NK-92 treated with Interleukin-12 subunit alpha and Interleukin-12 subunit beta, amount 100 ng/mL, for 24 hours (cell line): ENCODE data around the gene PLK5.
A peak's percentile ranks its signal among the peaks of the same experiment; 100 is the strongest.
"Not testable (repeated sequence)": the region's sequence is repeated elsewhere in the genome, so short reads cannot be mapped to it uniquely, and the experiment has no call there.

Source experiments
- DNase-seq: peaks from one replicate; lab custom pipeline; 2025; lab: John Stamatoyannopoulos, UW

PLK5 gene

DNA sequence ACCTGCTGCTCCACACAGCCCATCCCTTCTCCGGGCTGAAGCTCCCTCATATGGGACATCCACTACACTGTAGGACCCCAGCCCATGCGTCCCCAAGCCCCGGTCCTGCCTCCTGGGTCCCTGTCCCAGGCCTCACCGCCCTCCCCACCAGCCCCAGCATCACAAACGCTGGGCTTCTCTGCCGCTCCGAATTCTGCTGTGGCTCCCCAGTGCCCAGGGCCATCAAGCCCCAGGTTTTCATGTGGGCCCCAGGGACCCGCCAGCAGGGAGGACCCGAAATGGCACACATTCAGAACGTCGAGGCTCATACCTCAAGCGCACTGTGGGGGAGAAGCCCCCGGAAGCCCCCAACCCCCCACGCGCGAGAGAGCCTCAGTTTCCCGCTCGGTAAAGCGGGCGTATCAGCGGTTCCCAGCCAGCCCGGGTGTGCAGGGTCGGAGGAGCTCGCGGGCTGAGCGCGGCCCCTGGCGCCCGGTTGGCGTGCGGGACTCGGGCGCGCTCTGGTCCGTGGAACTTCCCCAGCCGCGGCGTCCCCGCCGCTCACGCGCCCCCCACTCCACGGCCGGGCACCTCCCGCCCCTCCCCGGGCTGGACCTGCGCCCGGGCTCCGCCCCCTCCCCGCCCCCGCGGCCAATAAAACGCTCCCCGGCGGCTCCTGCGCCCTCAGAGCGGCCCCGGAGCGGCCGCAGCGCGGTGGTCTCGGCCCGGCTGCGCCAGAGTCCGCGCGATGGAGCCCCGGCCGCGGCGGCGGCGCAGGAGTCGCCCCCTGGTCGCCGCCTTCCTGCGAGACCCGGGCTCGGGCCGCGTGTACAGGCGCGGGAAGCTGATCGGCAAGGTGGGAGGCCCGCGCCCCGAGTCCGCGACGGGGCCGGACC, at the start of gene PLK5:
TSS of gene PLK5 (plus strand) at position 666 of the 875 bp plus-strand sequence. CDS start 2,920 bp downstream, outside the sequence.
- no peak for DNase-seq

- DNase-seq = no peak
Measured at GRCh38 chr19:1474765-1475351, 49.0 kb upstream of the PLK5 start.

- DNase-seq = no peak
Measured at GRCh38 chr19:1475751-1476437, 48.0 kb upstream of the PLK5 start.

GRCh38 chr19:1477056-1477455, 46.8 kb upstream of the PLK5 start:
- not testable (repeated sequence) for DNase-seq

GRCh38 chr19:1478934-1479707, 44.8 kb upstream of the PLK5 start, which contains the start of gene C19orf25:
Gene C19orf25, minus strand, starts transcription at chr19:1479215. Its CDS starts 312 bp downstream, at chr19:1478903.
- DNase-seq = peak; percentile 89

- no peak for DNase-seq
Measured at GRCh38 chr19:1481224-1481892, 42.5 kb upstream of the PLK5 start.

DNA sequence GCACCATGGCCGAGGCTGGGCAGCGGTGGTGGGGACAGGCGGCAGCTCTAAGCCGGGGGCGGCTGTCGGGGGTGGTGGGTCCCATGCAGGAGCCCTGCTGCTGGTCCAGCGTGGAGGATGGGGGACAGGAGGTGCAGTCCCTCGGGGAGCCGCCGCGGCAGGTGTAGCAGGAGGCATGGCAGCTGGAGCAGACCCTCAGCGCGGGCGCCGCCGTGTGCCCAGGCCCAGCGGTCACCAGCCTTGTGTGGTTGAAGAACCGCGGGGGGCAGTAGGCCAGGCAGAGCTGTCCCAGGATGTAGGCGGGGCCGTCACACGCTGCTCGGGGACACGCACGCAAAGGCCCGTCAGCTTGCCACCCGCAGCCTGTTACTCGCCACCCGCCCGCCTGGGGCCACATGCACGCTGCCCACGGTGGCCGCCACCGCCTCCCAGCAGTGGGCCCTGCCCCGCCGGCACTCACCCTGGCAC, 42.0 kb upstream of the PLK5 start:
- no peak for DNase-seq

DNA sequence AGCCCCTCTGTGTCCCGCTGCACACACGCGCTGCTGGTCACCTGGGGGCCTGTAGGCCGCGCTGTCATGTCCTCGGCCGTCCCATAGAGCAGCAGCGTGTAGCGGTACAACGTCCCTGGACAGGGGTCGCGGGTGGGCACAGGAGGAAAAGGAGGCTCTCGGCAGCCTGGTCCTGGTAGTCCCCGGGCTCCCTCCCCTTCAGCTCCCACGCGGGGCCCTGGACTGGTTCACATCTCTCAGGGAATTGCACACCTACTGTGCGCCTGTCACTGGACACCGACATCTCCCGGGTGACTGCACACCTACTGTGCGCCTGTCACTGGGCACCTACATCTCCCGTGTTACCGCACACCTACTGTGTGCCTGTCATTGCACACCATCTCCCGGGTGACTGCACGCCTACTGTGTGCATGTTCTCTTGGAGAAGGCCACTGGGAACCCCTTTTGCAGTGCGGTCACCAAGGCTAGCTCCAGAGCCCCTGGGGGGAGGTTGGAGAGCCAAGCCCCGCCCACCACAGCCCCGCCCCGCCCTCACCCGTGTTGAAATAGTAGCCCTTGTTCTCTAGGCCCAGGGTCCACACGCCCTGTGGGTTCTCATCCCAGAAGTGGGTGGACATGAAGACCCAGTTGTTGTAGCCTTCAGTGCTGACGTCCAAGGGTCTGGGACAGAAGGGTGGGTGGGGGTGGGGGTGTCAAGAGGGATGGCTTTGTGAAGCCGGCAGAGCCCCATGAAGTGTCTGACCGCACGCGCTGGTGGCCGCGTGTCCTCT, 41.3 kb upstream of the PLK5 start:
- no peak for DNase-seq

DNA sequence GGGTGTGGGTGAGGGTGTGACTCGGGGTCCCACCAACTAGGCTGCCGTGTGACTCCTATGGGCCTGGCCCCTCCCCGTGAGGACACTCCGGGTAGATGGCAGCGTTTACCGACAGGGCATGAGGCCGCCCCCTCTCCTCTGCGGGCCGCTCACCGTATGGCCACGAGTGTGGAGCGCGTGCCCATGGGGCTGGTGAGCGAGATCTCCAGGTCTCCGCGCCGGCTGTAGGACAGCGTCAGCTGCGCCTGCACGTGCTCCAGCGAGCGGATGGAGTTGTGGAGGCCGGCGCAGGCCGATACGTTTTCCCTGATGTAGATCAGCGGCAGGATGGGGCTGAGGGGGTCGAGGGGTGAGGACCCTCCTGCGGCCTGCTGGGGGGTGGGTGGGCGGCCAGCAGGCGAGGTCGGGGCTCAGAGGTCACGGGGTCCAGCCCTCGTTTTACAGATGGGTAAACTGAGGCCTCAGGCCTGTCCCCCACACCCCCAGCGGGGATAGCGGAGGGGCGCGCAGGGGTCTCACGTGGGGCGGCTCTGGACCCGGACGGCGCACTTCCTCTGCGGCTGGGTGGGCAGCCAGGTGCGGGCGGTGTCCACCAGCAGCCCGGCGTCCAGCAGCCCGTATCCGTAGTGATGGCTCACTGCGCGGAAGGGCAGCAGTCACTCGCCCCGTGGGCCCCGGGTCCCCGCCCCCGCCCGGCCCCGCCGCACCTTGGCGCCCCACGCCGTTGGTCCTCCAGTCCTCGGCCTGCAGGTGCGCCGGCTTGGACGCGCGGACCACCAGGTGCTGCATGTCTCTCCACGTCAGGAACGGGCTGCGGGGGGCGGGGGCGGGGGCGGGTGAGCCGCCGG, 40.5 kb upstream of the PLK5 start:
- DNase-seq = no peak

- DNase-seq = no peak
Measured at GRCh38 chr19:1483979-1484428, 39.9 kb upstream of the PLK5 start.

DNA sequence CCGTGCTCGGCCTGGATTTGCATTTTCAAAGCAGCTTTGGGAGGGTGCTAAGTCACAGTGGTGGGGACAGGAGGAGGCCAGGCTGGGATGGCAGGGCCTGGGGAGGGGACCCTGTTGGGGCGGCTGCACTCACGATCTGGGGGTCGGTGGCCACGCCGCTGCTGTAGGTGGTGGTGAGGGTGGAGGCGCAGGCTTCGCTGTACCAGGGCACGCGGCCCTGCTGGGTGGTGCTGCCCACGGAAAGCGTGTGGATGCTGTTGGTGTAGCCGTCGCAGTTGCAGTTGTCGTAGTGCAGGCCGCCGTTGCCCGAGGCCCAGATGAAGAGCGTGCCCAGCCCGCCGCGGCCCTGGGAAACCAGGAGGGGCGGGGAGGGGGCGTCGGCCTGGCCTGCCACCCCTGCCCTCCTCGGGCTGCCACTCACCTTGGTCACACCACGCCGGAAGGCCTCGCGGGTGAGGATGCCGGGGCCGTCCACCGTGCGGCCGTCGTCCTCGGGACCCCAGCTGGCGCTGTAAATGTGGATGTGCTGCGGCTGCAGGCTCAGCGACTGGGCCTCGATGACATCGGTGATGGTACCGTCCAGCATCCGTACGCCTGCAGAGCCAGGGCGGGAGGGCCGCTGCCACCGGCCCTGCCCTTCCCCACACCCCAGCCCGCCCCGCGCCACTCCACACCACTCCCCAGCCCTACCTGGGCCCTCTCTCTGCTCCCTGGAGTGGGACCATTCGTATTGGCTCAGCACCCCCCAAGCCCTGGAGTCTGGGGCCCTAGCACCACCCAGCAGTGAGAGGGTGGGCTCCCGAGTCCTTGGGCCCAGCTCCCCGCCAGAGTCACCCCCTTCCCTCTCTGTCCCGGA, 36.9 kb upstream of the PLK5 start:
- no peak for DNase-seq

DNA sequence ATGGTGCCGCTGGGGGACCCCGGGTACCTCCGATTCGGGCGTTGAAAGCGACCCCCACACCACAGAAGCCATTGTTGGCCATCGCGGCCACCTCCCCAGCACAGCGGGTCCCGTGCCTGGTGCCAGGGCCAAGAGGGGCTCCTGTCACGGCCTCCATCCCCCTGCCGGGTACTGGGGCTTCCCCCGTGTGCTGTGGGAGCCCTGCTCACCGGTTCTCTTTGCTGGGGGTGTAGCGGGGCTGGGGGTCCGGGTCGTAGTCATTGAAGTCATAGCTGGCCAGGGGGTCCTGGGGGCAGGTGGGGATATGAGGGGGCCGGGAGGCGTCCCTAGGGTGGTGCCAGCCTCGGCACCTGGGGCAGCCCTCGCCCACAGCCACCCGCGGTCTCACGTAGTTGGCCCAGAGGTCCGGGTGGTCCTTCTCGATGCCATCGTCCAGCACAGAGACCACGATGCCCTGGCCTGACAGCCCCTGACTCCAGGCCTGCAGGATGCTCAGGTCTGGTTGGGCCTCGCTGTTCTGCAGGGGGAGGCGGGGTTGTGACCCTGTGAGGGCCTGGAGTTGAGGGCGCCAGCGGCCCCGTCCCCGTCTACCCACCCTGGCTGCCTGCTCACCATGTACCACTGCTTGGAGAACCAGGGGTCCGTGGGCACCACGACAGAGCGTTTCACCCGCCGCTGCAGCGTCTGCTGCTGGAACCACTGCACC, 36.1 kb upstream of the PLK5 start:
- no peak for DNase-seq

DNA sequence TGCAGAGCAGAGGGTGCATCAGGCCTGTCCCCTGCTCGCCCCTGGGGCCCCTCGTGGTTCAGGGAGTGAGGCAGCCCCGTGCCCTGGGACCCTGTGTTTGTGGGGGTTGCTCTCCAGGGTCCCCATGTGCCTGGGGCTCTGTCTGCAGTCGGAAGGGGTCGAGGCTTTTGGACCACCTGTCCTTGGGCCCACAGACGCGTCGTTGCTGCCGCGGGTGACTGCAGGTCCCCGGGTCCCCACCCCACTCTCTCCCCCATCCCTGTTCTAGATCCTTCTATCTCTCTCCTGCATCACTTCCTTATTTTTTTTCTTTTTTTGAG, 35.6 kb upstream of the PLK5 start:
- DNase-seq = no peak

DNA sequence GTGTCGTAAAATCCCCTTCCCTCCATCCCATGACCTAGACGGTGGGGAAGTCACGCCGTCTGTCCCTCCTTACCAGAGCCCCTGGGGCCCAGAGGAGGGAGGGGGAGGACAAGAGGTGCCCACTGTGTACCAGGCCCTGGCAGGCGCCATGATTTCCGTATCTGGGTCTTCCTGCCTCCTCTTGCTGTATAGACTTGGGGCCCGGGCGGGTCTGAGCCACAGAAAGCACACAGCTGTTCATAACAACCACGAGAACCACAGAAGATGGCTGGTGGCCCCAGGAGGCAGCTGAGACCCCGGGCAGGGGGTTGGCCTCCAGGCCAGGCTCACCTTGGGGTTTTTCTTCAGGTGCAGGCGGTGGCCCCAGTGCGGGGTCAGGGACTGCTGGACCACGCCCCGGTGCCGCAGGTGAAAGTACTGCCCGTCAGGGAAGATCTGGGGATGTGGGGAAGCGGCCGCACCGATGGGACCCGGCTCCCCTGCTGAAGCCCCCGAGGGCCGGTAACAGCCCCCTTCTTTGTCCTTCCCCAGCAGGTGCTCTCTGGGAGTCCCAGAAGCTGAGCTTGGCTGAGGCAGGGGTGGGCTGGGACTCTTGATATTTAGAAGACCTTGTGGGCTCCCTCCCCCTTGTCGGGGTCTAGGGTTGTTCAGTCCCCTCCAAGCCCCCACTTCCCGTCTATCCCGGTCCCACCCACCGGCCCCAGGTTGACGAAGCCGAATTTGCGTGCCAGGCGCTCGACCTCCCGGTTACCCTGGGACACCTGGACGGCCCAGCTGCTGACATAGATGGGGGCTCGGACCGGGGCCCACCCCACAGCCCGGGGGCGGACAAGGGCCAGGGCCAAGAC, 34.2 kb upstream of the PLK5 start:
- DNase-seq = no peak

DNA sequence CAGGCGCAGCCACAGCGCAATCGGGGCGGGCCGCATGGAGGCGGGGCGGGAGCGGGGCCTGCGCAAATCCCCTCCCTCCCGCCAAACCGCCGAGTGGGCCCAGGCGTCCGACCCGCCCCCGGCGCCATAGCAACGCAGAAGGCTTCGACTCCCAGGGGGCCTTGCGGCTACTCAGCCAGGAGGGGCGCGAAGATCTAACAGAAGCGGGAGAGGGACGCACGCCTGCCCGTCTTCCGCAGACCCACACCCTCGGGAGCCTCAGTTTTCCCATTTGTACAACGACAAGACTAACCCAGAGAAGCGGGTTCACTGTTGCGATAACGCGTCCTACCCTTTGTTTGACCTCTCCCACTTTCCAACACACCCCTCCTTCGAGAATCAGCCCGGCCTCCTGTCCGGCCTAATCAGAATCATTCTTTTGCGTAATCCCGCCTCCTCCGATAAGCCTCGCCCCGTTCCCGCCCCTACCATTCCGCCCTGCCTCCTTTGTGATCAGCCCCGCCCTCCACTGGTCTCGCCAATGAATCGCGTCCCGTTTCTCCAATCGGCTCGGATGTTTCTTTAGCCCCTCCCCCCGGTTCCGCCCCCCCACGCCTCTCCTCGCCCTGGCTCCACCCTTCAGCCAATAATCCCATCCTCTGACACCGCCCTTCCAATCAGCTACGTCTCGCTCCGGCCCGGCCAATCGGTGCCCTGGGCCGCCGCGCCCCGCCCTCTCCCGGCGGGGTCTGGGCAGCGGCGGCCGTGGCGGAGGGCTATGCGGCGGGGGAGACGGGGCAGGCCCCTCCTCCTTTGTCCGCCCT, 33.4 kb upstream of the PLK5 start, which contains the start of gene PCSK4:
TSS of gene PCSK4 (minus strand) at position 40 of the 803 bp plus-strand sequence. CDS start at position 36, 4 bp downstream.
- peak; percentile 82 for DNase-seq
